ENCODE results near the gene ZNF429. TPM values are rescaled to one million over a fixed set of nuclear protein-coding genes. Genes with fewer than 3 reads are reported as not detected.

The ZNF429 gene
- 20.4 to 21.2 TPM (median 21.1 TPM) in 3 replicates for total RNA-seq

DNA sequence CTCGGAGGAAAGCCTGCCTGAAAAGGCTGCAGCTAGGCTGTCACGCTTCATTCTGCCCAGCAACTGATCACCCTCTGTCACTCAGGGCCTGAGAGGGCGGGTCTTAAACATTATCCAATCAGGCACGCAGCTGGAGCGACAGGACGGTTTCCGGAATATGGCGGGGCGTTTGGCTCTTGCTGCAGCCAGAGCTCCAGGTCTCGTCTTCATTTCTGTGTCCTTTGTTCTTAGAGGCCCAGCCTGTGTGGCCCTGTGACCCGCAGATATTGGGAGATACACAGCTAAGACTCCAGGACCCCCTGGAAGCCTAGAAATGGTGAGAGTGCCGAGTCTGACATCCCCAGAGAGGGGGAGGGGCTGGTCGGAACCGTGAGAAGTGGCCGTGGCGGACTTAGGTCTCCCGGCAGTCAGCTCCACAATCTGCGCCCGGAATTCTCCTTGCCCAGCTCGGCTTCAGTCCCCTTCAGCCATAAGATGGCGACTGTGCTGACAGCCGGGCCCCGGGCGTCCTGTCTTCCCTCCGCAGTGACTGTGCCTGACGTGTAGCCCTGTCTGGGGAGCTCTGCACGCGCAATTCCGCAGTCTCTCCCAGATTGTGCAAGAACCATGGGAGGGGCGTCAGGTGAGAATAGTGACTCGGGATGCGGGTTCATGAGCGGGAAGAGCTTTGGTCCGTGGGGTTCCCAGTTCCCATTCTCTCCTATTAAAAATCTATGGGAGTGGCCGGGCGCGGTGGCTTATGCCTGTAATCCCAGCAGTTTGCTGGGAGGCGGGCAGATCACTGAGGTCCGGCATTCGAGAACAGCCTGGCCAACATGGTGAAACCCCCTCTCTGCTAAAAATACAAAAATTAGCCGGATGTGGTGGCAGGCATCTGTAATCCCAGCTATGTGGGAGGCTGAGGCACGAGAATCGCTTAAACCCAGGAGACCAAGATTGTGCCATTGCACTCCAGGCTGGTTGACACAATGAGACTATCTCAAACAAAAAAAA is at the start of gene ZNF429:
ZNF429 (plus strand) TSS at position 144 of the 993 bp plus-strand sequence; CDS start at position 314, 170 bp downstream.
- peak within 1 kb of the TSS; percentile 100 for H3K4me3 Mint-ChIP-seq
- DNase-seq (ENCODE audit: low spot score in 2 of 2, unreplicated experiment in 2 of 2), result peak; percentile 77 to 86
- no peaks in the 10 kb centered on the region for H3K27me3 Mint-ChIP-seq (ENCODE audit: low read depth)
- TF ChIP-seq, protein P1, sequence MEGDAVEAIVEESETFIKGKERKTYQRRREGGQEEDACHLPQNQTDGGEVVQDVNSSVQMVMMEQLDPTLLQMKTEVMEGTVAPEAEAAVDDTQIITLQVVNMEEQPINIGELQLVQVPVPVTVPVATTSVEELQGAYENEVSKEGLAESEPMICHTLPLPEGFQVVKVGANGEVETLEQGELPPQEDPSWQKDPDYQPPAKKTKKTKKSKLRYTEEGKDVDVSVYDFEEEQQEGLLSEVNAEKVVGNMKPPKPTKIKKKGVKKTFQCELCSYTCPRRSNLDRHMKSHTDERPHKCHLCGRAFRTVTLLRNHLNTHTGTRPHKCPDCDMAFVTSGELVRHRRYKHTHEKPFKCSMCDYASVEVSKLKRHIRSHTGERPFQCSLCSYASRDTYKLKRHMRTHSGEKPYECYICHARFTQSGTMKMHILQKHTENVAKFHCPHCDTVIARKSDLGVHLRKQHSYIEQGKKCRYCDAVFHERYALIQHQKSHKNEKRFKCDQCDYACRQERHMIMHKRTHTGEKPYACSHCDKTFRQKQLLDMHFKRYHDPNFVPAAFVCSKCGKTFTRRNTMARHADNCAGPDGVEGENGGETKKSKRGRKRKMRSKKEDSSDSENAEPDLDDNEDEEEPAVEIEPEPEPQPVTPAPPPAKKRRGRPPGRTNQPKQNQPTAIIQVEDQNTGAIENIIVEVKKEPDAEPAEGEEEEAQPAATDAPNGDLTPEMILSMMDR (IDR thresholded peaks at IDR 0.05; ENCODE audit: unreplicated experiment), result no peak
- H3K9me3 Mint-ChIP-seq, result peaks cover 17% of the 10 kb centered on the region
- peaks cover 31% of the 10 kb centered on the region for H3K36me3 Mint-ChIP-seq
- H3K4me1 Mint-ChIP-seq, result peaks cover 22% of the 10 kb centered on the region
- H3K27ac Mint-ChIP-seq, result peak within 1 kb of the TSS; percentile 100

DNA sequence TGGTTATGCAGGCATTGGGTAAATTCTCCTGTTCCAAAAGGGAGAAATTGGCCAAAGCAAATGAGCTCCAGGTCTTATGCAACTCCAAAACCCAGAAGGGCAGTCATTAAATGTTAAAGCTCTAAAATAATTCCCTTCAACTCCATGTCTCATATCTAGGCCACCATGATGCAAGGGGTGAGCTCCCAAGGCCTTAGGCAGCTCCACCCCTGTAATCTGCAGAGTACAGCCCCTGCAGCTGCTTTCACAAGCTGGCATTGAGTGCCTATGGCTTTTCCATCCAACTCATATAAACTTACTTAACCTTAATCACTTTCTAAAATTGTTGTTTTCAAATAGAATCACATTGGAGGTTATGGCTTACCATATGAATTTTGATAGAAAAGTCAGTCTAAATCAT is 44.7 kb upstream of the ZNF429 start:
- no peak overlapping the region for H3K27ac Mint-ChIP-seq
- no peak for DNase-seq (ENCODE audit: low spot score in 2 of 2, unreplicated experiment in 2 of 2)
- H3K4me3 Mint-ChIP-seq, result no peak overlapping the region
- H3K4me1 Mint-ChIP-seq, result peaks cover 6% of the 10 kb centered on the region
- H3K27me3 Mint-ChIP-seq (ENCODE audit: low read depth), result no peaks in the 10 kb centered on the region
- H3K9me3 Mint-ChIP-seq, result peaks cover 18% of the 10 kb centered on the region
- peaks cover 37% of the 10 kb centered on the region for H3K36me3 Mint-ChIP-seq
- TF ChIP-seq, protein P1 (IDR thresholded peaks at IDR 0.05; ENCODE audit: unreplicated experiment), result no peak

DNA sequence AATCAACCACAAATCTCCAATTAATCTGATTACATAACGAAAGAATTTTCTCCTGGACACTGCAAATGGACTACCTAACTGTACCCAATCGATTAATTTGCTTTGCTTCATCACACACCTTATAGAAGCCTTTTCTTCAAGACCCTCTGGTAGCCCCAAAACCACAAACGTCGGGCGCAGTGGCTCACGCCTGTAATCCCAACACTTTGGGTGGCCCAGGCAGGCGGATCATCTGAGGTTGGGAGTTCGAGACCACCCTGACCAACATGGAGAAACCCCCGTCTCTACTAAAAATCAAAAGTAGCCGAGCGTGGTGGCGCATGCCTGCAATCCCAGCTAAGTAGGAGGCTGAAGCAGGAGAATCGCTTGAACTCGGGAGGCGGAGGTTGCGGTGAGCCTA is 42.9 kb upstream of the ZNF429 start:
- no peaks in the 10 kb centered on the region for H3K27me3 Mint-ChIP-seq (ENCODE audit: low read depth)
- peaks cover 6% of the 10 kb centered on the region for H3K4me1 Mint-ChIP-seq
- peaks cover 28% of the 10 kb centered on the region for H3K36me3 Mint-ChIP-seq
- TF ChIP-seq, protein P1 (IDR thresholded peaks at IDR 0.05; ENCODE audit: unreplicated experiment), result no peak
- peak overlapping the region; percentile 33 for H3K4me3 Mint-ChIP-seq
- no peak for DNase-seq (ENCODE audit: low spot score in 2 of 2, unreplicated experiment in 2 of 2)
- no peak overlapping the region for H3K27ac Mint-ChIP-seq
- peaks cover 11% of the 10 kb centered on the region for H3K9me3 Mint-ChIP-seq

DNA sequence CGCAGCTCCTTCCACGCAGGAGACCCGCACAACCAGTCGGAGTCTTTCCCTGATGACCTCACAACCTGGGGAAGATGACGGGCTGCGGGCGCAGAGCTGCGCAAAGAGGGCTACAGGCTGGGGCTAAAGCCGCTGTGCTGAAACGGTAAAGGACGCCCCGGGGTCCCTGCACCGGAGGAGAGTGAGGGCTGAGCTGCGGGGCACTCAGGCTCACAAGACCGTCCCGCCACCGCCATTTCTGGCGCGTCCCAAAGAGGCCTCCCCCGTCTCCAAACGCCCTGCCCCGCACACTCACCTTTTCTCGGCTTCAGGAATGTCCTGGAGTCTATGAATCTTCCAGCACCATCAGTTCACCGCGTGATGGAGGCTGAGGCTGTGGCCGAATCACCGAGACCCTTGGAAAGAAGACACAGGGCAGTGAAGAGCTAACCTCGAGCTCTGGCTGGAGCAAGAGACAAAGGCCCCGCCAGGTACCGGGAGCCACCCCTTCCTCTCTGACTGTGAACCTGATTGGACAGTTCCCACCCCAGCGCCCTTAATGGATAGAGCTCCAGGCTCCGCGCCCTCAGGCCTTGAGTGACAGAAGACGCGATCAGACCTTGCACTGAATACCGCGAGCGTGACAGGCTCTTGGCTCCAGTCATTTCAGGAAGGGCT is 41.8 kb upstream of the ZNF429 start:
- Mint-ChIP-seq H3K27ac (peak overlapping the region; percentile 99), H3K9me3 (peaks cover 6% of the 10 kb centered on the region), H3K27me3 (ENCODE audit: low read depth) (no peaks in the 10 kb centered on the region), H3K4me1 (peaks cover 6% of the 10 kb centered on the region), H3K4me3 (peak overlapping the region; percentile 98), H3K36me3 (peaks cover 23% of the 10 kb centered on the region)
- TF ChIP-seq, protein P1 (IDR thresholded peaks at IDR 0.05; ENCODE audit: unreplicated experiment), result no peak
- peak in 1 of 2 experiments; percentile 65 for DNase-seq (ENCODE audit: low spot score in 2 of 2, unreplicated experiment in 2 of 2)

DNA sequence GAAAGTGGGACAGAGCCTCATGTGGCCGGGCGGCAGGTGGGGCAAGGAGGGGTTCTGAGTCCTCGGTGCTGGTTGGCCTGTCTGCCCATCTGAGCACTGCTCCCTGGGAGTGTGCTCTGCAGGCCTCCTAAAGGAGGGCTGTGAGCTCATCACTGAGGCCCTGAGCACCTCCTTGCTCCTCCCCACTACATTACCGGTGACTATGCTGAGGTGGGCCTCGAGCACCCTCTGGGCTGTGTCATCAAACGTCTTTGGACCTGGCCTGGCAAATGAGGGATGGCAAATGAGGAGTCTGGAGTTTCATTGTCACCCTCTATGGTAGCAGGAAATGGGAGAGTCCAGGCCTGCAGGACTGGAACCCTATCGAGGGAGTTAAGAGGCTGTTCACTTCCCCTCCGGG is 38.8 kb upstream of the ZNF429 start:
- no peak overlapping the region for H3K27ac Mint-ChIP-seq
- H3K36me3 Mint-ChIP-seq, result peaks cover 8% of the 10 kb centered on the region
- H3K27me3 Mint-ChIP-seq (ENCODE audit: low read depth), result no peaks in the 10 kb centered on the region
- no peaks in the 10 kb centered on the region for H3K9me3 Mint-ChIP-seq
- TF ChIP-seq, protein P1 (IDR thresholded peaks at IDR 0.05; ENCODE audit: unreplicated experiment), result no peak
- no peak for DNase-seq (ENCODE audit: low spot score in 2 of 2, unreplicated experiment in 2 of 2)
- H3K4me1 Mint-ChIP-seq, result peaks cover 6% of the 10 kb centered on the region
- H3K4me3 Mint-ChIP-seq, result no peak overlapping the region
